GM19452 (cell line): ENCODE data around the gene CFAP210.

Source experiments
- ATAC-seq: cut with Tn5 transposase; IDR thresholded peaks from one replicate; pipeline ENCODE4 v1.9.1; 2021; ENCODE audit not compliant: unreplicated experiment

CFAP210 gene

GRCh38 chr2:169676357-169676756 is 17.8 kb downstream of the CFAP210 start:
- ATAC-seq: no peak

- no peak for ATAC-seq
Measured at GRCh38 chr2:169673921-169674320, 20.3 kb downstream of the CFAP210 start.

- no peak for ATAC-seq
Measured at GRCh38 chr2:169673106-169673505, 21.1 kb downstream of the CFAP210 start.

GRCh38 chr2:169672406-169672805 is 21.8 kb downstream of the CFAP210 start:
- ATAC-seq: no peak

GRCh38 chr2:169670937-169671336 is 23.3 kb downstream of the CFAP210 start:
- no peak for ATAC-seq

- ATAC-seq: no peak
Measured at GRCh38 chr2:169670215-169670651, 24.0 kb downstream of the CFAP210 start.

- ATAC-seq: no peak
Measured at GRCh38 chr2:169667583-169667982, 26.6 kb downstream of the CFAP210 start.

- ATAC-seq: no peak
Measured at GRCh38 chr2:169664978-169665930, 29.0 kb downstream of the CFAP210 start.

- no peak for ATAC-seq
Measured at GRCh38 chr2:169664600-169664977, 29.6 kb downstream of the CFAP210 start.

- ATAC-seq: no peak
Measured at GRCh38 chr2:169663247-169663646, 31.0 kb downstream of the CFAP210 start.

- ATAC-seq: no peak
Measured at GRCh38 chr2:169662744-169663143, 31.5 kb downstream of the CFAP210 start.

GRCh38 chr2:169661265-169661664 is 32.9 kb downstream of the CFAP210 start:
- no peak for ATAC-seq

- ATAC-seq: no peak
Measured at GRCh38 chr2:169659320-169659719, 34.9 kb downstream of the CFAP210 start.

- no peak for ATAC-seq
Measured at GRCh38 chr2:169658877-169659276, 35.3 kb downstream of the CFAP210 start.

GRCh38 chr2:169656164-169656563 is 38.0 kb downstream of the CFAP210 start:
- no peak for ATAC-seq

- no peak for ATAC-seq
Measured at GRCh38 chr2:169653636-169654035, 40.6 kb downstream of the CFAP210 start.

GRCh38 chr2:169649278-169649677 is 44.9 kb downstream of the CFAP210 start:
- no peak for ATAC-seq

- no peak for ATAC-seq
Measured at GRCh38 chr2:169647496-169647895, 46.7 kb downstream of the CFAP210 start.

- no peak for ATAC-seq
Measured at GRCh38 chr2:169644173-169644572, 50.0 kb downstream of the CFAP210 start.

- no peak for ATAC-seq
Measured at GRCh38 chr2:169641464-169641863, 52.7 kb downstream of the CFAP210 start.

- ATAC-seq: no peak
Measured at GRCh38 chr2:169640104-169640503, 54.1 kb downstream of the CFAP210 start.

GRCh38 chr2:169637620-169638019 is 56.6 kb downstream of the CFAP210 start:
- ATAC-seq: no peak
